ENCODE measurements around the gene GAB3. TPM values are rescaled to one million over a fixed set of nuclear protein-coding genes. Genes with fewer than 3 reads are reported as not detected.
A peak's percentile ranks its signal among the peaks of the same experiment; 100 is the strongest.

Gene GAB3
- total RNA-seq, 4 donors from 2014 or later: 0.92 to 2.2 (median 1.1) TPM

GRCh38 chrX:154715825-154716224 lies 35.1 kb downstream of the GAB3 start:
- Histone ChIP-seq H3K9me3 (no peaks in the 10 kb centered on the region), H3K36me3 (no peaks in the 10 kb centered on the region), H3K27me3 (no peaks in the 10 kb centered on the region), H3K4me3 (no peak overlapping the region), H3K4me1 (no peaks in the 10 kb centered on the region), H3K27ac (no peak overlapping the region)
- in situ Hi-C loops (cut with MboI; ENCODE audit: low sequenced_read_pairs in 4 of 4) (no loop called here), intact Hi-C loops (cut with DNase I; ENCODE audit: low total_unique reads) (no loop called here)
- DNase-seq: no peak
- ATAC-seq: no peak
- TF ChIP-seq, protein P1, sequence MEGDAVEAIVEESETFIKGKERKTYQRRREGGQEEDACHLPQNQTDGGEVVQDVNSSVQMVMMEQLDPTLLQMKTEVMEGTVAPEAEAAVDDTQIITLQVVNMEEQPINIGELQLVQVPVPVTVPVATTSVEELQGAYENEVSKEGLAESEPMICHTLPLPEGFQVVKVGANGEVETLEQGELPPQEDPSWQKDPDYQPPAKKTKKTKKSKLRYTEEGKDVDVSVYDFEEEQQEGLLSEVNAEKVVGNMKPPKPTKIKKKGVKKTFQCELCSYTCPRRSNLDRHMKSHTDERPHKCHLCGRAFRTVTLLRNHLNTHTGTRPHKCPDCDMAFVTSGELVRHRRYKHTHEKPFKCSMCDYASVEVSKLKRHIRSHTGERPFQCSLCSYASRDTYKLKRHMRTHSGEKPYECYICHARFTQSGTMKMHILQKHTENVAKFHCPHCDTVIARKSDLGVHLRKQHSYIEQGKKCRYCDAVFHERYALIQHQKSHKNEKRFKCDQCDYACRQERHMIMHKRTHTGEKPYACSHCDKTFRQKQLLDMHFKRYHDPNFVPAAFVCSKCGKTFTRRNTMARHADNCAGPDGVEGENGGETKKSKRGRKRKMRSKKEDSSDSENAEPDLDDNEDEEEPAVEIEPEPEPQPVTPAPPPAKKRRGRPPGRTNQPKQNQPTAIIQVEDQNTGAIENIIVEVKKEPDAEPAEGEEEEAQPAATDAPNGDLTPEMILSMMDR (IDR thresholded peaks at IDR 0.05 in 4 of 5, conservative IDR thresholded peaks at IDR 0.05 in 1 of 5): no peak
- TF ChIP-seq POLR2A (IDR thresholded peaks at IDR 0.05): no peak

DNA sequence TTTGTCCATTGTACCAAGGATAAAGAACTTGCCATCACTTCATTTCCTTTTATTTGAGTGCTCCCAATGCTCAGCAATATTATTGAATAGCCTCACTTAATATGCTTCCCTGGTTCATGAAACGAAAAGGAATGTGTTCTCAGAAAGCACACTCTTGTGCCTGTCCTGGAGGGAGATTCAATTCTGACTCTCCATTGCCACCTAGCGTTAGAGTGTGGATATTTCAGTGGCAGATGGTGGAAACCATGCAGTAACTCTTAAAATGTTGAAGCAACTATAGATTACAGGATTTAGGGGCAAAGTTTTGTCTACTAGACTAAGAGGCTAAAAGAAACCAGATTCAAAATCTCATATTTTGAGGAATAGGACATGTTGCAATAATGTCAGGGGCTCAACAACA lies 36.0 kb downstream of the GAB3 start:
- no peak for DNase-seq
- ATAC-seq: peak in 1 of 2 donors; percentile 75
- Histone ChIP-seq H3K4me1 (no peaks in the 10 kb centered on the region), H3K36me3 (no peaks in the 10 kb centered on the region), H3K9me3 (no peaks in the 10 kb centered on the region), H3K27ac (no peak overlapping the region), H3K4me3 (no peak overlapping the region), H3K27me3 (no peaks in the 10 kb centered on the region)
- no peak for TF ChIP-seq POLR2A (IDR thresholded peaks at IDR 0.05)
- TF ChIP-seq, protein P1 (IDR thresholded peaks at IDR 0.05 in 4 of 5, conservative IDR thresholded peaks at IDR 0.05 in 1 of 5): peak; percentile 36 to 71 (median 56)
- intact Hi-C loops (cut with DNase I; ENCODE audit: low total_unique reads) (no loop called here), in situ Hi-C loops (cut with MboI; ENCODE audit: low sequenced_read_pairs in 4 of 4) (no loop called here)

GRCh38 chrX:154712781-154713740 lies 37.8 kb downstream of the GAB3 start:
- Histone ChIP-seq H3K4me3 (no peak overlapping the region), H3K27ac (no peak overlapping the region), H3K27me3 (no peaks in the 10 kb centered on the region), H3K9me3 (no peaks in the 10 kb centered on the region), H3K36me3 (no peaks in the 10 kb centered on the region), H3K4me1 (no peaks in the 10 kb centered on the region)
- no peak for DNase-seq
- intact Hi-C loops (cut with DNase I; ENCODE audit: low total_unique reads): no loop called here
- TF ChIP-seq, protein P1 (IDR thresholded peaks at IDR 0.05 in 4 of 5, conservative IDR thresholded peaks at IDR 0.05 in 1 of 5): no peak
- TF ChIP-seq POLR2A (IDR thresholded peaks at IDR 0.05): no peak
- ATAC-seq: no peak
- in situ Hi-C loops (cut with MboI; ENCODE audit: low sequenced_read_pairs in 4 of 4): no loop called here

- ATAC-seq: no peak
- TF ChIP-seq, protein P1 (IDR thresholded peaks at IDR 0.05 in 4 of 5, conservative IDR thresholded peaks at IDR 0.05 in 1 of 5): no peak
- TF ChIP-seq POLR2A (IDR thresholded peaks at IDR 0.05): no peak
- DNase-seq: no peak
- Histone ChIP-seq H3K9me3 (no peaks in the 10 kb centered on the region), H3K27me3 (no peaks in the 10 kb centered on the region), H3K27ac (no peak overlapping the region), H3K4me1 (no peaks in the 10 kb centered on the region), H3K36me3 (no peaks in the 10 kb centered on the region), H3K4me3 (no peak overlapping the region)
- in situ Hi-C loops (cut with MboI; ENCODE audit: low sequenced_read_pairs in 4 of 4) (no loop called here), intact Hi-C loops (cut with DNase I; ENCODE audit: low total_unique reads) (no loop called here)
These were observed 39.6 kb downstream of the GAB3 start for GRCh38 chrX:154711264-154711663.

All from gastrocnemius medialis (tissue), 4 donors.